BJ (cell line): ENCODE data around the gene CPVL. TPM values are rescaled to one million over a fixed set of nuclear protein-coding genes. Genes with fewer than 3 reads are reported as not detected.

ENCODE experiments used
- CTCF ChIA-PET: fragments of 350-600 bp; formaldehyde crosslinking; extraction: SDS; loops from one replicate; lab custom pipeline; 2021; ENCODE audit warnings: antibody characterized with exemption, inconsistent platforms; lab: Yijun Ruan, JAX
- POLR2A ChIA-PET: fragments of 300-600 bp; sonication (Branson Sonifier 250); formaldehyde crosslinking; extraction: SDS; loops from one replicate; lab custom pipeline; 2021; ENCODE audit warnings: antibody characterized with exemption; lab: Charles Lee
- DNase-seq: peaks from one replicate; pipeline ENCODE4 v3.0.0-alpha.2; 2011; ENCODE audit warnings: low read depth
- H3K27me3 ChIP-seq: 2 replicates; pipeline ENCODE4 v1.6.0; 2011; ENCODE audit warnings: low read length; ENCODE audit not compliant: control insufficient read depth, insufficient read depth
- H3K36me3 ChIP-seq: 2 replicates; pipeline ENCODE4 v1.5.1; 2011; ENCODE audit warnings: low read length; ENCODE audit not compliant: control insufficient read depth, insufficient read depth
- H3K4me3 ChIP-seq: 2 replicates; pipeline ENCODE4 v1.5.1; 2011; ENCODE audit warnings: low read depth, mild to moderate bottlenecking, control low read depth, low read length
- polyA plus RNA-seq: library from polyadenylated mRNA; depleted of rRNA; stranded (reverse); fragments of >200 nt; gene quantifications from 2 replicates; pipeline ENCODE4 v1.2.3, GENCODE V29; 2011
- TF ChIP-seq, protein P1 (sequence below): IDR thresholded peaks from 2 replicates; pipeline ENCODE4 v1.5.1; 2011; ENCODE audit warnings: low read depth, mild to moderate bottlenecking, control low read depth, inconsistent platforms, low read length, moderate library complexity; ENCODE audit not compliant: insufficient read depth

The CPVL gene
- polyA plus RNA-seq, 1 experiment = not detected

GRCh38 chr7:29112721-29113120 lies 33.6 kb downstream of the CPVL start:
- ChIA-PET POLR2A (no interaction called here), CTCF (interaction anchor here (7.0 kb wide), 1 partner anchor 191 kb away, joined by 64 read pairs; no protein-coding TSS in a partner anchor)
- Histone ChIP-seq H3K4me3 (no peak overlapping the region), H3K36me3 (no peaks in the 10 kb centered on the region), H3K27me3 (peaks cover 1% of the 10 kb centered on the region; the same call in 1 of the 2 replicates)
- TF ChIP-seq, protein P1, sequence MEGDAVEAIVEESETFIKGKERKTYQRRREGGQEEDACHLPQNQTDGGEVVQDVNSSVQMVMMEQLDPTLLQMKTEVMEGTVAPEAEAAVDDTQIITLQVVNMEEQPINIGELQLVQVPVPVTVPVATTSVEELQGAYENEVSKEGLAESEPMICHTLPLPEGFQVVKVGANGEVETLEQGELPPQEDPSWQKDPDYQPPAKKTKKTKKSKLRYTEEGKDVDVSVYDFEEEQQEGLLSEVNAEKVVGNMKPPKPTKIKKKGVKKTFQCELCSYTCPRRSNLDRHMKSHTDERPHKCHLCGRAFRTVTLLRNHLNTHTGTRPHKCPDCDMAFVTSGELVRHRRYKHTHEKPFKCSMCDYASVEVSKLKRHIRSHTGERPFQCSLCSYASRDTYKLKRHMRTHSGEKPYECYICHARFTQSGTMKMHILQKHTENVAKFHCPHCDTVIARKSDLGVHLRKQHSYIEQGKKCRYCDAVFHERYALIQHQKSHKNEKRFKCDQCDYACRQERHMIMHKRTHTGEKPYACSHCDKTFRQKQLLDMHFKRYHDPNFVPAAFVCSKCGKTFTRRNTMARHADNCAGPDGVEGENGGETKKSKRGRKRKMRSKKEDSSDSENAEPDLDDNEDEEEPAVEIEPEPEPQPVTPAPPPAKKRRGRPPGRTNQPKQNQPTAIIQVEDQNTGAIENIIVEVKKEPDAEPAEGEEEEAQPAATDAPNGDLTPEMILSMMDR = no peak
- no peak for DNase-seq

GRCh38 chr7:29109899-29110298 lies 36.4 kb downstream of the CPVL start:
- ChIA-PET POLR2A (no interaction called here), CTCF (interaction anchor here (0.6 to 7.0 kb wide), 6 partner anchors 10 to 299 kb away, joined by 3 to 64 read pairs (median 3); no protein-coding TSS in a partner anchor)
- H3K4me3 ChIP-seq = no peak overlapping the region
- H3K27me3 ChIP-seq = peaks cover 2% of the 10 kb centered on the region
- DNase-seq = no peak
- TF ChIP-seq, protein P1 = no peak
- H3K36me3 ChIP-seq = no peaks in the 10 kb centered on the region

DNA sequence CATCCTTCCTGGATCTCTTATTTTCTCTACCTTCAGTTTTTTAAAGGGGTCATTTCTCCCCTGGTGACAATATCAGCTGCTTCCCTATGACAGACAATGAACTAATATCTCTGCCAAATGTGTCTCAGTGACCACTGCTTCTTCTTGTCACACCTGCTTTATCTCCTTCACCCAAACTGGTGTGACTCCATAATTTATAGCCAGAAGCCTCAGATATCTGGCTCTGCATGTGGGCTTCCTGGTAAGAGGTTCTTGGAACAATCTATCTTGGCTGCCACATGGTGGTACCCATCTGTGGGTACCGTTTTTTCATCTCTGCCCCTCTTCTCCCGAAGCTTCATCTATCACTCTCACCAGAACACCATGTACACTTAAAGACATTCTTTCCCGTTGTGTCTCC lies 37.0 kb downstream of the CPVL start:
- TF ChIP-seq, protein P1 = no peak
- H3K4me3 ChIP-seq = no peak overlapping the region
- H3K27me3 ChIP-seq = peaks cover 2% of the 10 kb centered on the region
- DNase-seq = no peak
- H3K36me3 ChIP-seq = no peaks in the 10 kb centered on the region
- POLR2A ChIA-PET = no interaction called here
- CTCF ChIA-PET = interaction anchor here (0.6 to 7.0 kb wide), 3 partner anchors 9 to 299 kb away, joined by 3 to 64 read pairs (median 4); no protein-coding TSS in a partner anchor

GRCh38 chr7:29107056-29107455 lies 39.3 kb downstream of the CPVL start:
- ChIA-PET POLR2A (interaction anchor here (0.6 kb wide), 1 partner anchor 185 kb away, joined by 3 read pairs; no protein-coding TSS in a partner anchor), CTCF (interaction anchor here (0.6 to 19.2 kb wide), 27 partner anchors 9 to 739 kb away, joined by 3 to 555 read pairs (median 3); partner anchors contain the start of gene TRIL)
- no peak for DNase-seq
- TF ChIP-seq, protein P1 = no peak
- H3K36me3 ChIP-seq = no peaks in the 10 kb centered on the region
- H3K4me3 ChIP-seq = no peak overlapping the region
- H3K27me3 ChIP-seq = peaks cover 2% of the 10 kb centered on the region

GRCh38 chr7:29106669-29106988 lies 39.7 kb downstream of the CPVL start:
- H3K4me3 ChIP-seq = no peak overlapping the region
- POLR2A ChIA-PET = interaction anchor here (0.6 kb wide), 1 partner anchor 185 kb away, joined by 3 read pairs; no protein-coding TSS in a partner anchor
- peaks cover 2% of the 10 kb centered on the region for H3K27me3 ChIP-seq
- no peak for DNase-seq
- TF ChIP-seq, protein P1 = no peak
- CTCF ChIA-PET = interaction anchor here (0.6 to 19.2 kb wide), 26 partner anchors 8 to 739 kb away, joined by 3 to 555 read pairs (median 3); partner anchors contain the start of gene TRIL
- no peaks in the 10 kb centered on the region for H3K36me3 ChIP-seq
